GM21737 (cell line): ENCODE data around the gene ZNF12.

Source experiments
- ATAC-seq: cut with Tn5 transposase; IDR thresholded peaks from one replicate; pipeline ENCODE4 v1.9.1; 2021; ENCODE audit warnings: mild to moderate bottlenecking, moderate library complexity; ENCODE audit not compliant: unreplicated experiment

Gene ZNF12

DNA sequence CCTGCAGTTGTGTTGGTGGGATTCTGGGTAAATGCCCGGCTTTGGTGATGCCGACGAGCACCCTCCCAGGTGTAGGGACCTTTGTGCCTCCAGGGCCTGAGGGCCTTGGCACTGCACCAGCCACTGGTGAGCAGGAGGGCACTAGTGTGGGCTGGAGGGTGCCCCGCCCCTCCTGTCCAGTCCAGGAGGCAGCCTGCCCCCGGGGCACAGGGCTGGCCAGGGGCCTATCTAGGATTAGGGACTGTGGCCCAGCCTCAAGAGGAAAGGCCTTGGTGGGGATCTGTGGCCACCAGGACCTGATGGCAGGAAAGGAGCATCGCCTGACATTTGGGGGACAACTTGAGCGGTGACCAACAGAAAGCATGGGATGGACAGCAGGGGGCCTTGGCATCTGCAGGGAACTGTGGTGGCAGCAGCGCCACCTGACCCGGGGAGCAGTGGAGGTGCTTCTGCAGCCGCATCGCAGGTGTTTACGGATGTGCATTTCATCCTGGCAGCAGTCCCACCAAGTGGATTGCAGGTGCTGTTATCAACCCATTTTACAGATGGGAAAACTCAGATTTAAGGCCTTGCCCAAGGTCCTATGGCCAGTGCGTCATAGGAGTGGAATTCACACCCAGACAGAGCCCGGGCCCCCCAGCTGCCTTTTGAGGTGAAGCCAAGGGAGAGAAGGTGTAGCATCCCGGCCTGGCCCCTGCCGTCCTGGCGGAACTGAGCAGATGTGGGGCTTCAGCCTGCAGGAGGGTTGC lies 58.5 kb downstream of the ZNF12 start:
- ATAC-seq: no peak

DNA sequence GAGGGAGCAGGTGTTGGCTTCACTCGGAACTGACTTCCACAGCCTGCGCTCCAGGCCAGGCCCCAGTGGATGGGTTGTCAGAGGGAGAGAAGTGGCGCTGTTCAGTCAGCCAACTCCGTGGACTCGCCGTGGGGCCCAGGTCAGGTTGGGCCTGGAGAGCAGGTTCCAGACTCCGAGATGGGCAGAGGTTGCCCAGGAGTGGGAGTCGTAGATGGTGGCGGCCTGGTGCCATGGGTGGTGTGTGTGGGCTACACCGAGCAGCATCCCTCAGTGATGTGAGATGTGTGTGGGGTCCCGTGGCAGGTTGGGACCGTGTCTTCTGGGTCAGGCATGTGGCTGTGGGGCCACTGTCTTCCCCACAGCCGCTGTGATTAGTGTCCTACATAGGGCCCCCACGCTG lies 59.2 kb downstream of the ZNF12 start:
- ATAC-seq: no peak

- no peak for ATAC-seq
These were observed 59.7 kb downstream of the ZNF12 start for GRCh38 chr7:6647080-6647479.

- ATAC-seq: no peak
These were observed 60.3 kb downstream of the ZNF12 start for GRCh38 chr7:6646465-6646864.

GRCh38 chr7:6644728-6645127 lies 62.0 kb downstream of the ZNF12 start:
- ATAC-seq: no peak

DNA sequence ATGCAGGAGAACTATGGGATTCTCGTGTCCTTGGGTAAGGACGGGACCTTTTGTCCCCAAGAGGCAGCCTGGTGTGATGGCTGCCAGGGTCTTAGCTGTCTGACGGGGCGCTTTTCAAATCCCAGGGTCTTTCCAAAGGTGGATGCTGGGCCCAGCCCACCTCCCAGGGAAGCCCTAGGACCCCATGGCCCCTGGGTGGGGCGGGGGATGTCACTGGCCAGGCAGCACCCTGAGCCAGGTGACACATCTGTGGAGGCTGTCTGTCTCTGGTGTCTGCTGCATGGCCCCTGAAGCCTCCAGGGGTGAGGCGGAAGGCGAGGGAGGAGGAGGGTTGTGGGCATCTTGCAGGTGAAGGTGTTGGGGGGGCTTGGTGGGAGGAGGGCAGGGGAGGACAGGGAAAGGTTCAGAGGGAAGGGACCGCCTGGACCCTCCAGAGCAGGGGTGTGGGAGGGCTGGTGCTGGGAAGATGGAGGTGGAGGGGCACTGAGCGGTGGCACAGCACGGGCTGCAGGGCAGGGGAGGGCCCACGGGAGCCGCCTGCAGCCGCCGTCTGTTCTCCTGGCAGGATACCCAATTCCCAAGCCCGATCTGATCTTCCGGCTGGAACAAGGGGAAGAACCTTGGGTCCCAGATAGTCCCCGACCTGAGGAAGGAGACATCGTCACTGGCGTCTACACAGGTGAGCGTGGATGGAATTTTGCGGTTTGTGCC lies 62.7 kb downstream of the ZNF12 start:
- no peak for ATAC-seq

- no peak for ATAC-seq
These were observed 63.7 kb downstream of the ZNF12 start for GRCh38 chr7:6642861-6643640.

DNA sequence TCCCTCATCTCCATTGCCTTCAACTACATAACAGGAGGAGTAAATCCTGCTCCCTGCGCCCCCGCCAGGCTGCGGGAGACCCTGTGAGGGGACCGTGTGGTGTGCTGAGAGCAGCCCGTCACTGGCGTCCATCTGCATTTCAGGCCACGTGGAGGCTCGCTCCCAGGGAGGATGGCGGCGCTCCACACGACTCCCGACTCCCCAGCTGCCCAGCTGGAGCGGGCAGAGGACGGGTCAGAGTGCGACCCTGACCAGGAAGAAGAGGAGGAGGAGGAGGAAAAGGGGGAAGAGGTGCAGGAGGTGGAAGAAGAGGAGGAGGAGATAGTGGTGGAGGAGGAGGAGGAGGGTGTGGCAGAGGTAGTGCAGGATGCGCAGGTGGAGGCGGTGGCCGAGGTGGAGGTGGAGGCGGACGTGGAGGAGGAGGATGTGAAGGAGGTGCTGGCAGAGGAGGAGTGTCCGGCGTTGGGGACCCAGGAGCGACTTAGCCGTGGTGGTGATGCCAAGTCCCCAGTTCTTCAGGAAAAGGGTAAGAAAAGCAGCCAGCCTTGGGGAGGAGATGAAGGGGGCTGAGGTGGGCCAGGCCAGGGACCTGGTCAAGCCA lies 64.4 kb downstream of the ZNF12 start:
- ATAC-seq: no peak

GRCh38 chr7:6641305-6642035 lies 65.3 kb downstream of the ZNF12 start:
- no peak for ATAC-seq

GRCh38 chr7:6640246-6640721 lies 66.5 kb downstream of the ZNF12 start:
- ATAC-seq: no peak

GRCh38 chr7:6639627-6640026 lies 67.1 kb downstream of the ZNF12 start:
- ATAC-seq: no peak

DNA sequence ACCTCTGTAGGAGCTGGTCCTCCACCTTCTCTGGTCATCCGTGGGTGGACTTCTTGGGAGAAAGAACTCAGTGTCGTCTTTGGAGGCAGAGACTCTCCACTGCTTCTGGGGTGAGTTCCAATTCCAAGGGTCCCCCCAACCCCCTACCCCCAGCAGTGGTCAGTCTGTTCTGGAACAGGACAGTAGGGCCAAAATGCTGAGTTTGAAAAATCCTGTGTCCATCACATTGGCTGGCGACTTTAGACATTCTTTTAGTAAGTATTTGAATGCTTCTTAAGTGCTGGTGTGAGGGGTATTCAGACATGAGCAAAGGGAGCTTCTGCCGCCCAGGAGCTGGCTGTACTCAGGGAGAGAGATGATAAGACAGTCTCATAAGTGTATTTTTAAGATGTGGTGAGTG lies 67.7 kb downstream of the ZNF12 start:
- ATAC-seq: no peak
